DOHH2 (cell line): ENCODE measurements around the gene GPC5.

Experiments used
- H3F3A ChIP-seq: fragments of 200-600 bp; sonication (generic), shearing (Covaris generic); 2 replicates; pipeline ENCODE4 v1.6.0; 2016; ENCODE audit warnings: antibody characterized with exemption, mild to moderate bottlenecking; ENCODE audit not compliant: control insufficient read depth, insufficient read depth
- H3K27ac ChIP-seq: fragments of 200-600 bp; sonication (generic); 2 replicates; pipeline ENCODE4 v1.5.1; 2014; ENCODE audit warnings: low read depth, mild to moderate bottlenecking, low read length, moderate library complexity
- H3K27me3 ChIP-seq: fragments of 200-600 bp; sonication (generic); 2 replicates; pipeline ENCODE4 v1.6.1; 2014; ENCODE audit warnings: mild to moderate bottlenecking, low read length, mixed read lengths; ENCODE audit not compliant: control insufficient read depth
- H3K36me3 ChIP-seq: fragments of 200-600 bp; sonication (generic); 2 replicates; pipeline ENCODE4 v1.6.1; 2014; ENCODE audit warnings: mild to moderate bottlenecking, low read length, moderate library complexity, mixed read lengths; ENCODE audit not compliant: control insufficient read depth
- H3K4me1 ChIP-seq: fragments of 200-600 bp; sonication (generic); 2 replicates; pipeline ENCODE4 v1.6.1; 2014; ENCODE audit warnings: mild to moderate bottlenecking, low read length, mixed read lengths; ENCODE audit not compliant: control insufficient read depth
- H3K4me2 ChIP-seq: fragments of 200-600 bp; sonication (generic); 2 replicates; pipeline ENCODE4 v1.6.0; 2014; ENCODE audit warnings: mild to moderate bottlenecking, low read length, moderate library complexity
- H3K4me3 ChIP-seq: fragments of 200-600 bp; sonication (generic); 2 replicates; pipeline ENCODE4 v1.5.1; 2014; ENCODE audit warnings: mild to moderate bottlenecking, low read length, mixed read lengths
- H3K79me2 ChIP-seq: fragments of 200-600 bp; sonication (generic); 2 replicates; pipeline ENCODE4 v1.6.1; 2014; ENCODE audit warnings: mild to moderate bottlenecking, low read length, mixed read lengths; ENCODE audit not compliant: control insufficient read depth
- H3K9me2 ChIP-seq: fragments of 200-600 bp; sonication (generic); replicated peaks from 2 replicates; pipeline ENCODE4 v1.6.1; 2014; ENCODE audit warnings: mild to moderate bottlenecking, low read length, mixed read lengths; ENCODE audit not compliant: control insufficient read depth
- H3K9me3 ChIP-seq: fragments of 200-600 bp; sonication (generic); 2 replicates; pipeline ENCODE4 v1.6.1; 2014; ENCODE audit warnings: antibody characterized with exemption, low read length, mixed read lengths; ENCODE audit not compliant: control insufficient read depth, insufficient read depth
- H4K20me1 ChIP-seq: fragments of 200-600 bp; sonication (generic); 2 replicates; pipeline ENCODE4 v1.6.0; 2014; ENCODE audit warnings: low read depth, mild to moderate bottlenecking, antibody characterized with exemption, low read length, moderate library complexity; ENCODE audit not compliant: control insufficient read depth, insufficient read depth
- EZH2phosphoT487 ChIP-seq: fragments of 200-600 bp; sonication (generic); IDR thresholded peaks from 2 replicates; pipeline ENCODE4 v1.6.1; 2017; ENCODE audit warnings: borderline replicate concordance, mild to moderate bottlenecking, antibody characterized with exemption, low read length, moderate library complexity, mixed read lengths
- TF ChIP-seq, protein P1 (sequence below): fragments of 200-600 bp; sonication (generic); IDR thresholded peaks from one replicate; pipeline ENCODE4 v1.5.1; 2014; ENCODE audit warnings: antibody characterized with exemption, mild to moderate bottlenecking, low read depth, low read length; ENCODE audit not compliant: poor library complexity, severe bottlenecking

Gene GPC5

DNA sequence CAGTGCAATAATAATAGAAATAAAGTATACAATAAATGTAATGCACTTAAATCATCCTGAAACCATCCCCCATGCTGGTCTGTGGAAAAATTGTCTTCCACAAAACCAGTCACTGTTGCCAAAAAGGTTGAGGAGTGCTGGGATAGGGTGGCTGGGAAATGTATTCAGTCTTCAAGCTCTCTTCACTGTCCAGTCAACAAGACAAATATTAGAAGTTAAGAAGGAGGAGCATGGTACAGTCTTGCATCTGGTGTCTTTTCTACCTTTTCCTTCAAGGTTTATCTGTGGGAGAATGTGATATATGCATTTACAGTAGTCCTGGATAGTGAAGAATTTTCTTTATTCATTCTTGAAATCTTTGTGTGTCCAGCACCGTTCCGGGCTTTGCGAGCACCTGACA lies 203.4 kb downstream of the GPC5 start:
- no peaks in the 10 kb centered on the region for H3K36me3 ChIP-seq
- H3K4me3 ChIP-seq: no peak overlapping the region
- no peaks in the 10 kb centered on the region for H3K27me3 ChIP-seq
- H3K9me2 ChIP-seq: no peaks in the 10 kb centered on the region
- no peak for TF ChIP-seq EZH2phosphoT487
- TF ChIP-seq, protein P1, sequence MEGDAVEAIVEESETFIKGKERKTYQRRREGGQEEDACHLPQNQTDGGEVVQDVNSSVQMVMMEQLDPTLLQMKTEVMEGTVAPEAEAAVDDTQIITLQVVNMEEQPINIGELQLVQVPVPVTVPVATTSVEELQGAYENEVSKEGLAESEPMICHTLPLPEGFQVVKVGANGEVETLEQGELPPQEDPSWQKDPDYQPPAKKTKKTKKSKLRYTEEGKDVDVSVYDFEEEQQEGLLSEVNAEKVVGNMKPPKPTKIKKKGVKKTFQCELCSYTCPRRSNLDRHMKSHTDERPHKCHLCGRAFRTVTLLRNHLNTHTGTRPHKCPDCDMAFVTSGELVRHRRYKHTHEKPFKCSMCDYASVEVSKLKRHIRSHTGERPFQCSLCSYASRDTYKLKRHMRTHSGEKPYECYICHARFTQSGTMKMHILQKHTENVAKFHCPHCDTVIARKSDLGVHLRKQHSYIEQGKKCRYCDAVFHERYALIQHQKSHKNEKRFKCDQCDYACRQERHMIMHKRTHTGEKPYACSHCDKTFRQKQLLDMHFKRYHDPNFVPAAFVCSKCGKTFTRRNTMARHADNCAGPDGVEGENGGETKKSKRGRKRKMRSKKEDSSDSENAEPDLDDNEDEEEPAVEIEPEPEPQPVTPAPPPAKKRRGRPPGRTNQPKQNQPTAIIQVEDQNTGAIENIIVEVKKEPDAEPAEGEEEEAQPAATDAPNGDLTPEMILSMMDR: no peak
- no peak overlapping the region for H3K27ac ChIP-seq
- no peaks in the 10 kb centered on the region for H3K4me1 ChIP-seq
- no peaks in the 10 kb centered on the region for H3F3A ChIP-seq
- H4K20me1 ChIP-seq: no peaks in the 10 kb centered on the region
- H3K9me3 ChIP-seq: no peaks in the 10 kb centered on the region
- no peaks in the 10 kb centered on the region for H3K79me2 ChIP-seq
- H3K4me2 ChIP-seq: no peak overlapping the region

DNA sequence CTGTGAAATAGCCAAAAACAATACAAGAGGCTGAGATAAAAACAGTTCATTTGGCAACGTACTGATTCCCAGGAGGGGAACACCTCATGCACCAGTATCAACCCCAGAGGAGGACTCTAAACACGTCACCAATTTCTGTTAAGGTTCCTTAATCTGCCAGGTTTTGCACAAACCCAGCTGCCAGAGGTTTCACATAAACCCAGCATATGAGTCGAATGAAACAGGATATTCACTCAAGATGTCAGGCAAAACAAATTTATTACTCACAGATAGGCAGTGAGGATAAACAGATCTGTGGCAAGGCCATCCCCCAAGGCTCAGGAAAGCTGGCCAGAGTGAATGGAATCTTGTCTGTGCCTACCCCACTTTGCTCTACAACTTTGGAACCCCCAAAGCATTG lies 210.9 kb downstream of the GPC5 start:
- no peaks in the 10 kb centered on the region for H3K9me2 ChIP-seq
- H3K36me3 ChIP-seq: no peaks in the 10 kb centered on the region
- H3K4me2 ChIP-seq: no peak overlapping the region
- H3F3A ChIP-seq: no peaks in the 10 kb centered on the region
- H3K79me2 ChIP-seq: no peaks in the 10 kb centered on the region
- no peaks in the 10 kb centered on the region for H4K20me1 ChIP-seq
- no peaks in the 10 kb centered on the region for H3K9me3 ChIP-seq
- no peak for TF ChIP-seq EZH2phosphoT487
- TF ChIP-seq, protein P1: no peak
- H3K27ac ChIP-seq: no peak overlapping the region
- H3K27me3 ChIP-seq: no peaks in the 10 kb centered on the region
- H3K4me1 ChIP-seq: no peaks in the 10 kb centered on the region
- no peak overlapping the region for H3K4me3 ChIP-seq

DNA sequence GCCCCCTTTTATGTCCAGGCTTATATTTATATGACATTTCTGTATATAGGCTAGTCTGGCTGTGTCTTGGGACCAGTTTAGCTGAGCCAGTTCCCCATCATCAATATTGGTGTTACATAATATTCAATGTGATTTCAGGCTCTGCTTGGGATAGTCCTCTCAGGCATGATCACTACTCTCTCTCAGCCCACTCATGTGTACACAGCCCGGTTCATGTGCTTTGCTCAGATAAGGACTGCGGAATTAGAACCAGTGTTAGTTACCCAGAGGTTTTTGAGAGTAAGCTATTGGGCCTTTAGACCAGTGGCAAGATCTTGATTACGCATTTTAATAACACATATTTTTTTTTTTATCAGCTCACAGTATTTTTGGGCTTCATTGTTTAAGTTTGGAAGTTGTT lies 219.9 kb downstream of the GPC5 start:
- H4K20me1 ChIP-seq: no peaks in the 10 kb centered on the region
- H3K4me2 ChIP-seq: no peak overlapping the region
- H3F3A ChIP-seq: no peaks in the 10 kb centered on the region
- H3K4me1 ChIP-seq: no peaks in the 10 kb centered on the region
- no peaks in the 10 kb centered on the region for H3K9me2 ChIP-seq
- no peaks in the 10 kb centered on the region for H3K36me3 ChIP-seq
- H3K27ac ChIP-seq: no peak overlapping the region
- H3K4me3 ChIP-seq: no peak overlapping the region
- H3K79me2 ChIP-seq: no peaks in the 10 kb centered on the region
- no peaks in the 10 kb centered on the region for H3K9me3 ChIP-seq
- no peaks in the 10 kb centered on the region; the same call in 1 of the 2 replicates for H3K27me3 ChIP-seq
- no peak for TF ChIP-seq EZH2phosphoT487
- TF ChIP-seq, protein P1: no peak
